Naive thymus-derived CD4-positive, alpha-beta T cell (primary cell): ENCODE measurements around the gene ATP1A2. TPM values are rescaled to one million over a fixed set of nuclear protein-coding genes. Genes with fewer than 3 reads are reported as not detected.

Experiments
- ATAC-seq: fragments of 150-1000 bp; cut with Tn5 transposase; 2 replicates; pipeline ENCODE4 v1.10.0; 2021; ENCODE audit warnings: mild to moderate bottlenecking, moderate library complexity
- CTCF ChIA-PET: fragments of 350-600 bp; sonication (Branson Sonifier 250); formaldehyde crosslinking; loops from one replicate; lab custom pipeline; 2021; ENCODE audit warnings: antibody characterized with exemption; lab: Charles Lee
- POLR2A ChIA-PET: fragments of 350-600 bp; sonication (Branson Sonifier 250); formaldehyde crosslinking; loops from one replicate; lab custom pipeline; 2021; ENCODE audit warnings: antibody characterized with exemption, inconsistent platforms; lab: Charles Lee
- DNase-seq, 9 donors: peaks; one replicate each; pipeline versions ENCODE4 v3.0.0 to v3.0.0-alpha.2; 2020 to 2022; ENCODE audit warnings: mixed read lengths in 1 of 9
- H3K27ac ChIP-seq: one replicate; pipeline ENCODE4 v1.7.0; 2013; ENCODE audit warnings: mild to moderate bottlenecking, low read depth, low read length, moderate library complexity
- H3K27me3 ChIP-seq, 2 donors: one replicate each; pipeline ENCODE4 v1.7.0; 2013; ENCODE audit warnings: low read length in 2 of 2, mild to moderate bottlenecking in 2 of 2, moderate library complexity in 2 of 2; ENCODE audit not compliant: control insufficient read depth in 2 of 2, insufficient read depth in 2 of 2
- H3K36me3 ChIP-seq, 3 experiments: 1 replicate in 2 of 3; 2 replicates in 1 of 3; pipeline ENCODE4 v1.7.0; 2013; ENCODE audit warnings: low read length in 3 of 3, mild to moderate bottlenecking in 3 of 3, moderate library complexity in 1 of 3; ENCODE audit not compliant: insufficient read depth in 3 of 3, control insufficient read depth in 2 of 3
- H3K4me1 ChIP-seq, 2 donors: one replicate each; pipeline ENCODE4 v1.7.0; 2013; ENCODE audit warnings: low read length in 2 of 2, mild to moderate bottlenecking in 2 of 2, moderate library complexity in 1 of 2; ENCODE audit not compliant: control insufficient read depth in 2 of 2, insufficient read depth in 2 of 2
- H3K4me3 ChIP-seq: 2 replicates; pipeline ENCODE4 v1.7.0; 2013; ENCODE audit warnings: mild to moderate bottlenecking, low read length
- H3K9me3 ChIP-seq, 3 experiments: 1 replicate in 2 of 3; 2 replicates in 1 of 3; pipeline ENCODE4 v1.7.0; 2013; ENCODE audit warnings: low read length in 3 of 3; ENCODE audit not compliant: control insufficient read depth in 2 of 3
- H3K27ac Mint-ChIP-seq, 9 donors: one replicate each; pipeline ENCODE4 v1.8.0; 2020 to 2022; ENCODE audit warnings: mixed read lengths in 9 of 9, mild to moderate bottlenecking in 8 of 9, moderate library complexity in 5 of 9, inconsistent platforms in 2 of 9
- H3K27me3 Mint-ChIP-seq, 5 donors: one replicate each; pipeline ENCODE4 v1.8.0; 2021 to 2022; ENCODE audit warnings: mixed read lengths in 5 of 5, mild to moderate bottlenecking in 1 of 5
- H3K36me3 Mint-ChIP-seq, 5 donors: one replicate each; pipeline ENCODE4 v1.8.0; 2020 to 2022; ENCODE audit warnings: mixed read lengths in 5 of 5, mild to moderate bottlenecking in 3 of 5, inconsistent platforms in 1 of 5
- H3K4me1 Mint-ChIP-seq, 7 donors: one replicate each; pipeline ENCODE4 v1.8.0; 2020 to 2022; ENCODE audit warnings: mixed read lengths in 7 of 7, mild to moderate bottlenecking in 3 of 7, inconsistent platforms in 1 of 7
- H3K4me3 Mint-ChIP-seq, 10 donors: one replicate each; pipeline ENCODE4 v1.8.0; 2020 to 2022; ENCODE audit warnings: mild to moderate bottlenecking in 10 of 10, mixed read lengths in 10 of 10, moderate library complexity in 6 of 10, inconsistent platforms in 2 of 10
- H3K9me3 Mint-ChIP-seq, 11 donors: one replicate each; pipeline ENCODE4 v1.8.0; 2020 to 2022; ENCODE audit warnings: mixed read lengths in 11 of 11, mild to moderate bottlenecking in 4 of 11, inconsistent platforms in 1 of 11, moderate library complexity in 1 of 11
- intact Hi-C, 2 donors: fragments of 100-400 bp; cut with micrococcal nuclease; formaldehyde crosslinking; loops; one replicate each; pipeline ENCODE4 v1.15.1; 2023
- polyA plus RNA-seq, 2 donors: library from polyadenylated mRNA; unstranded; fragments of 300-500 nt; fragmentation: Illumina TruSeq; gene quantifications; one replicate each; pipeline ENCODE4 v1.2.3, GENCODE V29; 2021
- total RNA-seq, 6 experiments: library from RNA in 5 of 6; stranded (reverse) in 5 of 6; gene quantifications; 1 replicate in 5 of 6; 2 replicates in 1 of 6; pipeline ENCODE4 v1.2.3 and lab custom pipeline; 2021 to 2026

ATP1A2 gene
- total and polyA plus RNA-seq, 7 experiments from 2014 or later, result not detected

GRCh38 chr1:160161965-160162705 lies 46.6 kb downstream of the ATP1A2 start:
- H3K27ac ChIP-seq, result no peak overlapping the region
- H3K36me3 ChIP-seq, result no peaks in the 10 kb centered on the region
- no peaks in the 10 kb centered on the region for H3K4me1 ChIP-seq
- no peaks in the 10 kb centered on the region for H3K27me3 ChIP-seq
- Mint-ChIP-seq H3K4me3 (no peak overlapping the region), H3K27me3 (peaks cover 6 to 41% (median 13%) of the 10 kb centered on the region in 5 donors), H3K27ac (no peak overlapping the region), H3K9me3 (no peaks in the 10 kb centered on the region), H3K36me3 (no peaks in the 10 kb centered on the region), H3K4me1 (peaks cover 0 to 3% (median 0%) of the 10 kb centered on the region in 7 donors)
- no peak overlapping the region for H3K4me3 ChIP-seq
- ChIA-PET POLR2A (interaction anchor here (0.6 kb wide), 1 partner anchor 989 kb away, joined by 3 read pairs; no protein-coding TSS in a partner anchor), CTCF (interaction anchor here (0.6 kb wide), 1 partner anchor 9 kb away, joined by 4 read pairs; no protein-coding TSS in a partner anchor)
- no peaks in the 10 kb centered on the region for H3K9me3 ChIP-seq
- DNase-seq (no peak), ATAC-seq (no peak)
- intact Hi-C loops, result no loop called here

- no peaks in the 10 kb centered on the region for H3K4me1 ChIP-seq
- intact Hi-C loops, result no loop called here
- no peaks in the 10 kb centered on the region for H3K36me3 ChIP-seq
- H3K4me3 Mint-ChIP-seq, result no peak overlapping the region
- no peaks in the 10 kb centered on the region for H3K9me3 Mint-ChIP-seq
- H3K27me3 ChIP-seq, result no peaks in the 10 kb centered on the region
- H3K9me3 ChIP-seq, result no peaks in the 10 kb centered on the region
- ChIA-PET CTCF (interaction anchor here (0.6 kb wide), 1 partner anchor 10 kb away, joined by 4 read pairs; no protein-coding TSS in a partner anchor), POLR2A (interaction anchor here (0.6 kb wide), 1 partner anchor 988 kb away, joined by 3 read pairs; no protein-coding TSS in a partner anchor)
- no peak overlapping the region for H3K27ac Mint-ChIP-seq
- ATAC-seq (no peak), DNase-seq (no peak)
- H3K4me3 ChIP-seq, result no peak overlapping the region
- no peaks in the 10 kb centered on the region for H3K36me3 Mint-ChIP-seq
- H3K27ac ChIP-seq, result no peak overlapping the region
- peaks cover 0 to 3% (median 0%) of the 10 kb centered on the region in 7 donors for H3K4me1 Mint-ChIP-seq
- H3K27me3 Mint-ChIP-seq, result peaks cover 6 to 33% (median 13%) of the 10 kb centered on the region in 5 donors
Observed at GRCh38 chr1:160162931-160163330, 47.4 kb downstream of the ATP1A2 start.

GRCh38 chr1:160163615-160164014 lies 48.1 kb downstream of the ATP1A2 start:
- intact Hi-C loops, result no loop called here
- H3K4me3 ChIP-seq, result no peak overlapping the region
- H3K4me1 ChIP-seq, result no peaks in the 10 kb centered on the region
- Mint-ChIP-seq H3K4me1 (peaks cover 0 to 3% (median 0%) of the 10 kb centered on the region in 7 donors), H3K27ac (no peak overlapping the region), H3K27me3 (peaks cover 6 to 29% (median 13%) of the 10 kb centered on the region in 5 donors), H3K36me3 (no peaks in the 10 kb centered on the region), H3K9me3 (no peaks in the 10 kb centered on the region), H3K4me3 (no peak overlapping the region)
- no peaks in the 10 kb centered on the region for H3K27me3 ChIP-seq
- H3K36me3 ChIP-seq, result no peaks in the 10 kb centered on the region
- POLR2A ChIA-PET, result no interaction called here
- no peak overlapping the region for H3K27ac ChIP-seq
- no peaks in the 10 kb centered on the region for H3K9me3 ChIP-seq
- CTCF ChIA-PET, result no interaction called here
- ATAC-seq (no peak), DNase-seq (no peak)

GRCh38 chr1:160164121-160164520 lies 48.6 kb downstream of the ATP1A2 start:
- ATAC-seq (no peak), DNase-seq (no peak)
- peaks cover 6 to 24% (median 13%) of the 10 kb centered on the region in 5 donors for H3K27me3 Mint-ChIP-seq
- no peak overlapping the region for H3K4me3 ChIP-seq
- H3K4me1 ChIP-seq, result no peaks in the 10 kb centered on the region
- ChIA-PET CTCF (no interaction called here), POLR2A (no interaction called here)
- H3K9me3 ChIP-seq, result no peaks in the 10 kb centered on the region
- H3K4me1 Mint-ChIP-seq, result peaks cover under 1 to 4% (median 2%) of the 10 kb centered on the region in 7 donors
- H3K9me3 Mint-ChIP-seq, result no peaks in the 10 kb centered on the region
- H3K4me3 Mint-ChIP-seq, result no peak overlapping the region
- H3K36me3 Mint-ChIP-seq, result no peaks in the 10 kb centered on the region
- H3K27ac Mint-ChIP-seq, result no peak overlapping the region
- no peak overlapping the region for H3K27ac ChIP-seq
- H3K27me3 ChIP-seq, result no peaks in the 10 kb centered on the region
- intact Hi-C loops, result no loop called here
- no peaks in the 10 kb centered on the region for H3K36me3 ChIP-seq

- Mint-ChIP-seq H3K9me3 (no peaks in the 10 kb centered on the region), H3K4me3 (no peak overlapping the region), H3K4me1 (peaks cover 3 to 12% (median 9%) of the 10 kb centered on the region in 7 donors), H3K27ac (no peak overlapping the region), H3K36me3 (no peaks in the 10 kb centered on the region), H3K27me3 (peaks cover 9 to 25% (median 17%) of the 10 kb centered on the region in 5 donors)
- no peaks in the 10 kb centered on the region for H3K9me3 ChIP-seq
- DNase-seq (no peak), ATAC-seq (no peak)
- ChIA-PET POLR2A (no interaction called here), CTCF (interaction anchor here (1.4 kb wide), 1 partner anchor 86 kb away, joined by 3 read pairs; no protein-coding TSS in a partner anchor)
- no peak overlapping the region for H3K27ac ChIP-seq
- no peak overlapping the region for H3K4me3 ChIP-seq
- intact Hi-C loops, result no loop called here
- H3K27me3 ChIP-seq, result no peaks in the 10 kb centered on the region
- no peaks in the 10 kb centered on the region for H3K36me3 ChIP-seq
- no peaks in the 10 kb centered on the region for H3K4me1 ChIP-seq
Observed at GRCh38 chr1:160166166-160166868, 50.8 kb downstream of the ATP1A2 start.

- no peaks in the 10 kb centered on the region for H3K27me3 ChIP-seq
- CTCF ChIA-PET, result interaction anchor here (1.4 kb wide), 1 partner anchor 85 kb away, joined by 3 read pairs; no protein-coding TSS in a partner anchor
- no peak overlapping the region for H3K4me3 ChIP-seq
- no peak overlapping the region for H3K27ac Mint-ChIP-seq
- H3K27me3 Mint-ChIP-seq, result peaks cover 13 to 28% (median 17%) of the 10 kb centered on the region in 5 donors
- H3K36me3 ChIP-seq, result no peaks in the 10 kb centered on the region
- H3K4me1 ChIP-seq, result no peaks in the 10 kb centered on the region
- H3K9me3 Mint-ChIP-seq, result no peaks in the 10 kb centered on the region
- no peak overlapping the region for H3K4me3 Mint-ChIP-seq
- H3K4me1 Mint-ChIP-seq, result peaks cover 3 to 12% (median 9%) of the 10 kb centered on the region in 7 donors
- intact Hi-C loops, result no loop called here
- no peak overlapping the region for H3K27ac ChIP-seq
- DNase-seq (no peak), ATAC-seq (no peak)
- POLR2A ChIA-PET, result no interaction called here
- no peaks in the 10 kb centered on the region for H3K9me3 ChIP-seq
- H3K36me3 Mint-ChIP-seq, result no peaks in the 10 kb centered on the region
Observed at GRCh38 chr1:160167056-160167455, 51.5 kb downstream of the ATP1A2 start.
